ENCODE data around the gene NFE2L1.

DNA sequence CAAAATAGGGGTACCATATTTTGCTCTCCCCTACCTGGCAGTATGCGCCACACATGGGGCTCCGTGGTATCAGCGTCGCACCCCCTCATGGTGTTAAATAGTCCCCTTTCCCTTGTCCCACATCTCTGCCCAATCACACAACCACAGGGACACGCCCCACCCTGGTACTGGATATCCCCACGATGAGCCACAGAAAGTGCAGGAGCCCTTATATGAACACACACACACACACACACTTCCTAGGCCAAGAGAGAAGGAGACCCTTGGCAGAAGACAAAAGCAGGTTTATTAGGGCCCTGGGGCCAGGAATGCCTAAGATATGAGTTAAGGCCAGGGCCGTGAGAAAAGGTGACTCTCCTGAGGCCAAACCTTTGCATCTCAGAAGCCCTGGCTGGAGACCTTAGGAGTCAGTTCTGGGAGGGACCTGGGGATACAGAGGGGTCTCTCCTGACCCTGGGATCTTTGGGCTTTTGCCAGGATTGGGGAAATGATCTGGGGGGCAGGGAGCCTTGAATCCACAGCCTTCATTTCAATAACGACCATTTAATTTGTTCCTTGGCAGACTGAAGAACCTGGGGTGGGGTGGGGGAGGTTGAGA is 22.2 kb upstream of the NFE2L1 start:
- TF ChIP-seq CTCF (IDR thresholded peaks at IDR 0.05) (peak in 1 of 4 experiments; percentile 9), POLR2A (IDR thresholded peaks at IDR 0.05) (no peak)

Measured in prostate gland (tissue), 2 donors.